Gastroesophageal sphincter (tissue), 3 donors: Measurements from ENCODE around the gene SLC25A15.

Experiments used
- POLR2AphosphoS5 ChIP-seq: sonication (generic); formaldehyde crosslinking; IDR thresholded peaks from one replicate; pipeline ENCODE4 v1.6.1; 2017; ENCODE audit warnings: antibody characterized with exemption
- TF ChIP-seq, protein P1 (sequence below), 4 experiments: fragments of 200-600 bp in 2 of 4; fragments of 450-650 bp in 2 of 4; sonication (generic) in 1 of 4; IDR thresholded peaks; one replicate each; pipeline ENCODE4 v1.5.1; 2017 to 2019; ENCODE audit warnings: antibody characterized with exemption in 4 of 4, mild to moderate bottlenecking in 2 of 4, moderate library complexity in 2 of 4

DNA sequence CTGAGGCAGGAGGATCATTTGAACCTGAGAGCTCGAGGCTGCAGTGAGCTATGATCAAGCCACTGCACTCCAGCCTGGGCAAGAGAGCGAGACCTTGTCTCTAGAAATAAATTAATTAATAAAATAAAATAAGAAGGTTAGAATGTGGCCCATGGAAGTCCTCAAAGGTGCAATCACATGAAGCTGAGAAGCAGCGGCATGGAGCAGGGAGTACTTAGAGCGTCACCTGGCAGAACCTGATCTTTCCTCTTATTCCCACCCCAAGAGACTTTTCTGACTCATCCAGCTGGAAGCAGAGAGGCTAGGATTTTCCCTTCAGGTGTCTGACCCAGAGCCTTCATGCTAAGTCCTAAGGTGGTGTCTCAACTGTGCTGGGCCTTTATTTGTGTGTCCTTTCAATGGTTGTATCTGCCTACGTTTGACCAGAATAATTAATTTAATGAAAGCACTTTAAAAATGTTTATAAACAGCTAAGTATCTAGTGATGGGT lies 9.6 kb upstream of the SLC25A15 start:
- TF ChIP-seq, protein P1, sequence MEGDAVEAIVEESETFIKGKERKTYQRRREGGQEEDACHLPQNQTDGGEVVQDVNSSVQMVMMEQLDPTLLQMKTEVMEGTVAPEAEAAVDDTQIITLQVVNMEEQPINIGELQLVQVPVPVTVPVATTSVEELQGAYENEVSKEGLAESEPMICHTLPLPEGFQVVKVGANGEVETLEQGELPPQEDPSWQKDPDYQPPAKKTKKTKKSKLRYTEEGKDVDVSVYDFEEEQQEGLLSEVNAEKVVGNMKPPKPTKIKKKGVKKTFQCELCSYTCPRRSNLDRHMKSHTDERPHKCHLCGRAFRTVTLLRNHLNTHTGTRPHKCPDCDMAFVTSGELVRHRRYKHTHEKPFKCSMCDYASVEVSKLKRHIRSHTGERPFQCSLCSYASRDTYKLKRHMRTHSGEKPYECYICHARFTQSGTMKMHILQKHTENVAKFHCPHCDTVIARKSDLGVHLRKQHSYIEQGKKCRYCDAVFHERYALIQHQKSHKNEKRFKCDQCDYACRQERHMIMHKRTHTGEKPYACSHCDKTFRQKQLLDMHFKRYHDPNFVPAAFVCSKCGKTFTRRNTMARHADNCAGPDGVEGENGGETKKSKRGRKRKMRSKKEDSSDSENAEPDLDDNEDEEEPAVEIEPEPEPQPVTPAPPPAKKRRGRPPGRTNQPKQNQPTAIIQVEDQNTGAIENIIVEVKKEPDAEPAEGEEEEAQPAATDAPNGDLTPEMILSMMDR (IDR thresholded peaks at IDR 0.05): no peak
- TF ChIP-seq POLR2AphosphoS5: no peak
